Measurements from ENCODE around the gene MZF1. TPM values are rescaled to one million over a fixed set of nuclear protein-coding genes. Genes with fewer than 3 reads are reported as not detected.

Gene MZF1
- total and polyA plus RNA-seq, 10 of the 15 experiments (the other 5 are each of a cell fraction or from before 2014, with no cell fraction given) = 0.38 to 14.7 (median 7.2) TPM

GRCh38 chr19:58544591-58545285, 28.4 kb downstream of the MZF1 start (continued):
- TF ChIP-seq CBX3 (IDR thresholded peaks at IDR 0.05; ENCODE audit: borderline replicate concordance, low read depth) (no peak), ZNF24 (IDR thresholded peaks at IDR 0.05) (no peak), BCL3 (IDR thresholded peaks at IDR 0.05; ENCODE audit: borderline replicate concordance, insufficient read depth, low read depth, low read length, poor library complexity, severe bottlenecking) (no peak), HDAC2 (IDR thresholded peaks at IDR 0.05) (no peak), RELB (IDR thresholded peaks at IDR 0.05; ENCODE audit: low read depth) (no peak), SRF (IDR thresholded peaks at IDR 0.05; ENCODE audit: low read depth in 2 of 2, low read length in 2 of 2) (no peak), SIN3A (IDR thresholded peaks at IDR 0.05; ENCODE audit: low read depth, low read length) (0 out of 2 replicates have a peak, but pooled peaks have one; percentile 13), CREB1 (IDR thresholded peaks at IDR 0.05; ENCODE audit: low read depth) (no peak), DPF2 (IDR thresholded peaks at IDR 0.05) (peak; percentile 39; the same call in 1 of the 2 replicates)
